Activated naive CD4-positive, alpha-beta T cell treated with anti-CD3 and anti-CD28 coated beads, Interleukin-2, amount 10 ng/mL, durations not matched to agents 7 days and 5 days (primary cell): Measurements from ENCODE around the gene NOS1.

ENCODE experiments used
- CTCF ChIA-PET: fragments of 350-600 bp; sonication (Branson Sonifier 250); formaldehyde crosslinking; loops from one replicate; lab custom pipeline; 2021; ENCODE audit warnings: antibody characterized with exemption; lab: Charles Lee
- DNase-seq: peaks from one replicate; pipeline ENCODE4 v3.0.0-alpha.2; 2020
- H3K27ac Mint-ChIP-seq: one replicate; pipeline ENCODE4 v1.8.0; 2021; ENCODE audit warnings: mild to moderate bottlenecking, moderate library complexity, mixed read lengths
- H3K27me3 Mint-ChIP-seq: one replicate; pipeline ENCODE4 v1.8.0; 2021; ENCODE audit warnings: mild to moderate bottlenecking, mixed read lengths
- H3K36me3 Mint-ChIP-seq: one replicate; pipeline ENCODE4 v1.8.0; 2021; ENCODE audit warnings: mixed read lengths
- H3K4me1 Mint-ChIP-seq: one replicate; pipeline ENCODE4 v1.8.0; 2021; ENCODE audit warnings: mixed read lengths
- H3K4me3 Mint-ChIP-seq: one replicate; pipeline ENCODE4 v1.8.0; 2021; ENCODE audit warnings: mild to moderate bottlenecking, moderate library complexity, mixed read lengths
- H3K9me3 Mint-ChIP-seq: one replicate; pipeline ENCODE4 v1.8.0; 2021; ENCODE audit warnings: mixed read lengths

NOS1 gene

GRCh38 chr12:117333331-117333881 is 28.0 kb downstream of the NOS1 start:
- Mint-ChIP-seq H3K27ac (no peak overlapping the region), H3K9me3 (no peaks in the 10 kb centered on the region), H3K4me3 (no peak overlapping the region), H3K36me3 (no peaks in the 10 kb centered on the region), H3K4me1 (no peaks in the 10 kb centered on the region), H3K27me3 (peaks cover 18% of the 10 kb centered on the region)
- no peak for DNase-seq
- CTCF ChIA-PET, result no interaction called here

- Mint-ChIP-seq H3K36me3 (no peaks in the 10 kb centered on the region), H3K4me1 (no peaks in the 10 kb centered on the region), H3K9me3 (no peaks in the 10 kb centered on the region), H3K27ac (no peak overlapping the region), H3K27me3 (peaks cover 18% of the 10 kb centered on the region), H3K4me3 (no peak overlapping the region)
- no peak for DNase-seq
- CTCF ChIA-PET, result no interaction called here
Observed at GRCh38 chr12:117331691-117332090, 29.7 kb downstream of the NOS1 start.

- no peak for DNase-seq
- Mint-ChIP-seq H3K4me3 (no peak overlapping the region), H3K9me3 (no peaks in the 10 kb centered on the region), H3K27me3 (peaks cover 18% of the 10 kb centered on the region), H3K27ac (no peak overlapping the region), H3K36me3 (no peaks in the 10 kb centered on the region), H3K4me1 (no peaks in the 10 kb centered on the region)
- CTCF ChIA-PET, result no interaction called here
Observed at GRCh38 chr12:117330441-117331113, 30.8 kb downstream of the NOS1 start.

- Mint-ChIP-seq H3K4me3 (no peak overlapping the region), H3K27me3 (peaks cover 19% of the 10 kb centered on the region), H3K36me3 (no peaks in the 10 kb centered on the region), H3K27ac (no peak overlapping the region), H3K4me1 (no peaks in the 10 kb centered on the region), H3K9me3 (no peaks in the 10 kb centered on the region)
- no peak for DNase-seq
- CTCF ChIA-PET, result no interaction called here
Observed at GRCh38 chr12:117329756-117330155, 31.7 kb downstream of the NOS1 start.

- Mint-ChIP-seq H3K36me3 (no peaks in the 10 kb centered on the region), H3K27me3 (peaks cover 8% of the 10 kb centered on the region), H3K9me3 (no peaks in the 10 kb centered on the region), H3K4me1 (no peaks in the 10 kb centered on the region), H3K27ac (no peak overlapping the region), H3K4me3 (no peak overlapping the region)
- DNase-seq, result no peak
- CTCF ChIA-PET, result no interaction called here
Observed at GRCh38 chr12:117328556-117329100, 32.8 kb downstream of the NOS1 start.

- H3K27me3 Mint-ChIP-seq, result peaks cover 3% of the 10 kb centered on the region
- H3K36me3 Mint-ChIP-seq, result no peaks in the 10 kb centered on the region
- H3K27ac Mint-ChIP-seq, result no peak overlapping the region
- no peak for DNase-seq
- no peaks in the 10 kb centered on the region for H3K4me1 Mint-ChIP-seq
- H3K4me3 Mint-ChIP-seq, result no peak overlapping the region
- CTCF ChIA-PET, result no interaction called here
- H3K9me3 Mint-ChIP-seq, result peaks cover 2% of the 10 kb centered on the region
Observed at GRCh38 chr12:117322428-117322827, 39.0 kb downstream of the NOS1 start.

- no peaks in the 10 kb centered on the region for H3K4me1 Mint-ChIP-seq
- H3K27ac Mint-ChIP-seq, result no peak overlapping the region
- CTCF ChIA-PET, result no interaction called here
Observed at GRCh38 chr12:117321572-117321971, 39.9 kb downstream of the NOS1 start.

GRCh38 chr12:117318591-117318990 is 42.8 kb downstream of the NOS1 start:
- CTCF ChIA-PET, result interaction anchor here (0.9 kb wide), 1 partner anchor 49 kb away, joined by 3 read pairs; no protein-coding TSS in a partner anchor
- peaks cover 7% of the 10 kb centered on the region for H3K9me3 Mint-ChIP-seq
- no peaks in the 10 kb centered on the region for H3K4me1 Mint-ChIP-seq
- no peak for DNase-seq
- no peak overlapping the region for H3K27ac Mint-ChIP-seq
- H3K36me3 Mint-ChIP-seq, result no peaks in the 10 kb centered on the region
- no peaks in the 10 kb centered on the region for H3K27me3 Mint-ChIP-seq
- H3K4me3 Mint-ChIP-seq, result no peak overlapping the region

More at GRCh38 chr12:117321572-117321971, 39.9 kb downstream of the NOS1 start:
- Mint-ChIP-seq H3K27me3 (peaks cover 3% of the 10 kb centered on the region), H3K9me3 (peaks cover 2% of the 10 kb centered on the region), H3K4me3 (no peak overlapping the region), H3K36me3 (no peaks in the 10 kb centered on the region)
- DNase-seq, result no peak

GRCh38 chr12:117316336-117316735 is 45.1 kb downstream of the NOS1 start:
- peaks cover 10% of the 10 kb centered on the region for H3K9me3 Mint-ChIP-seq
- no peak for DNase-seq
- no peak overlapping the region for H3K27ac Mint-ChIP-seq
- H3K4me1 Mint-ChIP-seq, result no peaks in the 10 kb centered on the region
- CTCF ChIA-PET, result no interaction called here
- H3K36me3 Mint-ChIP-seq, result no peaks in the 10 kb centered on the region
- no peak overlapping the region for H3K4me3 Mint-ChIP-seq
- H3K27me3 Mint-ChIP-seq, result no peaks in the 10 kb centered on the region

- H3K4me1 Mint-ChIP-seq, result no peaks in the 10 kb centered on the region
- H3K36me3 Mint-ChIP-seq, result no peaks in the 10 kb centered on the region
- peaks cover 8% of the 10 kb centered on the region for H3K9me3 Mint-ChIP-seq
Observed at GRCh38 chr12:117313926-117314325, 47.5 kb downstream of the NOS1 start.

GRCh38 chr12:117312770-117313169 is 48.7 kb downstream of the NOS1 start:
- CTCF ChIA-PET, result no interaction called here
- H3K36me3 Mint-ChIP-seq, result no peaks in the 10 kb centered on the region
- no peak overlapping the region for H3K4me3 Mint-ChIP-seq
- no peak for DNase-seq
- no peak overlapping the region for H3K27ac Mint-ChIP-seq
- H3K4me1 Mint-ChIP-seq, result no peaks in the 10 kb centered on the region
- H3K9me3 Mint-ChIP-seq, result peaks cover 8% of the 10 kb centered on the region
- H3K27me3 Mint-ChIP-seq, result no peaks in the 10 kb centered on the region

More at GRCh38 chr12:117313926-117314325, 47.5 kb downstream of the NOS1 start:
- CTCF ChIA-PET, result no interaction called here
- Mint-ChIP-seq H3K4me3 (no peak overlapping the region), H3K27ac (no peak overlapping the region), H3K27me3 (no peaks in the 10 kb centered on the region)
- DNase-seq, result no peak

- no peaks in the 10 kb centered on the region for H3K27me3 Mint-ChIP-seq
- no peak overlapping the region for H3K27ac Mint-ChIP-seq
- no peak for DNase-seq
- peaks cover 6% of the 10 kb centered on the region for H3K9me3 Mint-ChIP-seq
- H3K4me3 Mint-ChIP-seq, result no peak overlapping the region
- no peaks in the 10 kb centered on the region for H3K4me1 Mint-ChIP-seq
- H3K36me3 Mint-ChIP-seq, result no peaks in the 10 kb centered on the region
- CTCF ChIA-PET, result no interaction called here
Observed at GRCh38 chr12:117309276-117309925, 52.0 kb downstream of the NOS1 start.

GRCh38 chr12:117300174-117300573 is 61.3 kb downstream of the NOS1 start:
- CTCF ChIA-PET, result no interaction called here
- Mint-ChIP-seq H3K9me3 (no peaks in the 10 kb centered on the region), H3K4me1 (no peaks in the 10 kb centered on the region), H3K27me3 (no peaks in the 10 kb centered on the region), H3K27ac (no peak overlapping the region), H3K4me3 (no peak overlapping the region), H3K36me3 (no peaks in the 10 kb centered on the region)
- no peak for DNase-seq

GRCh38 chr12:117298648-117299225 is 62.7 kb downstream of the NOS1 start:
- no peak overlapping the region for H3K4me3 Mint-ChIP-seq
- no peaks in the 10 kb centered on the region for H3K9me3 Mint-ChIP-seq
- no peak overlapping the region for H3K27ac Mint-ChIP-seq
- CTCF ChIA-PET, result interaction anchor here (0.9 kb wide), 1 partner anchor 68 kb away, joined by 3 read pairs; no protein-coding TSS in a partner anchor
- H3K4me1 Mint-ChIP-seq, result no peaks in the 10 kb centered on the region
- no peaks in the 10 kb centered on the region for H3K36me3 Mint-ChIP-seq
- DNase-seq, result no peak
- H3K27me3 Mint-ChIP-seq, result peaks cover 6% of the 10 kb centered on the region
